OCI-LY7 (cell line): ENCODE data around the gene IGF2. TPM values are rescaled to one million over a fixed set of nuclear protein-coding genes. Genes with fewer than 3 reads are reported as not detected.

Experiments used
- BruUV-seq: library from RNA; stranded (reverse); fragments of 400-500 nt; replicated peaks from 2 replicates; lab custom pipeline; 2021; lab: Mats Ljungman, UMichigan
- CTCF ChIA-PET: fragments of 300-600 bp; sonication (Branson Sonifier 250); formaldehyde crosslinking; loops from one replicate; lab custom pipeline; 2022; ENCODE audit warnings: antibody characterized with exemption; ENCODE audit not compliant: unreplicated experiment; lab: Charles Lee
- POLR2A ChIA-PET: fragments of 300-600 bp; sonication (Branson Sonifier 250); formaldehyde crosslinking; loops from one replicate; lab custom pipeline; 2022; ENCODE audit warnings: antibody characterized with exemption; lab: Charles Lee
- DNase-seq: peaks from one replicate; pipeline ENCODE4 v3.0.0-alpha.2; 2015; ENCODE audit warnings: low spot score
- H2AFZ ChIP-seq: fragments of 200-600 bp; sonication (generic), shearing (Covaris generic); 2 replicates; pipeline ENCODE4 v1.6.1; 2014; ENCODE audit warnings: mild to moderate bottlenecking, antibody characterized with exemption, low read length, moderate library complexity
- H3K27ac ChIP-seq: fragments of 200-600 bp; sonication (generic); 2 replicates; pipeline ENCODE4 v1.5.1; 2014; ENCODE audit warnings: mixed run types, low read depth, mild to moderate bottlenecking, moderate library complexity, low read length, inconsistent platforms; ENCODE audit not compliant: poor library complexity, severe bottlenecking
- H3K36me3 ChIP-seq: fragments of 200-600 bp; sonication (generic); 2 replicates; pipeline ENCODE4 v1.6.1; 2014; ENCODE audit warnings: mild to moderate bottlenecking, antibody characterized with exemption, low read length, moderate library complexity, mixed read lengths; ENCODE audit not compliant: insufficient read depth
- H3K4me1 ChIP-seq: fragments of 200-600 bp; sonication (generic); 2 replicates; pipeline ENCODE4 v1.5.1; 2014; ENCODE audit warnings: mild to moderate bottlenecking, low read length; ENCODE audit not compliant: insufficient read depth, poor library complexity, severe bottlenecking
- H3K4me2 ChIP-seq: fragments of 200-600 bp; sonication (generic); 2 replicates; pipeline ENCODE4 v1.6.1; 2014; ENCODE audit warnings: mild to moderate bottlenecking, low read length
- H3K4me3 ChIP-seq: fragments of 200-600 bp; sonication (generic); 2 replicates; pipeline ENCODE4 v1.5.1; 2014; ENCODE audit warnings: mild to moderate bottlenecking, low read depth, low read length; ENCODE audit not compliant: poor library complexity, severe bottlenecking
- H3K79me2 ChIP-seq: fragments of 200-600 bp; sonication (generic); 2 replicates; pipeline ENCODE4 v1.6.1; 2016; ENCODE audit warnings: low read depth, mild to moderate bottlenecking, low read length, moderate library complexity, mixed read lengths; ENCODE audit not compliant: insufficient read depth
- H3K9me2 ChIP-seq: fragments of 200-600 bp; sonication (generic); 2 replicates; pipeline ENCODE4 v1.6.1; 2016; ENCODE audit warnings: mild to moderate bottlenecking, low read length, mixed read lengths; ENCODE audit not compliant: insufficient read depth
- H3K9me3 ChIP-seq: fragments of 200-600 bp; sonication (generic); 2 replicates; pipeline ENCODE4 v1.6.1; 2014; ENCODE audit warnings: mild to moderate bottlenecking, mixed run types, low read length, mixed read lengths
- H4K20me1 ChIP-seq: fragments of 200-600 bp; sonication (generic); 2 replicates; pipeline ENCODE4 v1.6.1; 2014; ENCODE audit warnings: mild to moderate bottlenecking, antibody characterized with exemption, low read length, moderate library complexity, mixed read lengths; ENCODE audit not compliant: insufficient read depth
- CTCF ChIP-seq: fragments of 200-600 bp; sonication (generic); conservative IDR thresholded peaks from 2 replicates; pipeline ENCODE4 v1.5.1; 2014; ENCODE audit warnings: mild to moderate bottlenecking, antibody characterized with exemption, low read length, moderate library complexity, mixed read lengths
- EZH2phosphoT487 ChIP-seq: fragments of 200-600 bp; sonication (generic); IDR thresholded peaks from 2 replicates; pipeline ENCODE4 v1.6.1; 2018; ENCODE audit warnings: low read depth, borderline replicate concordance, mild to moderate bottlenecking, mixed run types, antibody characterized with exemption, low read length, moderate library complexity, mixed read lengths
- intact Hi-C: fragments of 100-400 bp; cut with micrococcal nuclease; formaldehyde crosslinking; loops from one replicate; pipeline ENCODE4 v1.10.0; 2022; ENCODE audit not compliant: unreplicated experiment
- total RNA-seq, 2 experiments: library from RNA; depleted of rRNA in 1 of 2; stranded (reverse); fragments of >200 nt in 1 of 2; shearing (Covaris generic) in 1 of 2; gene quantifications; 2 replicates each; pipeline ENCODE4 v1.2.3, GENCODE V29; 2014 to 2022

IGF2 gene
- total RNA-seq, 2 experiments from 2014 or later = not detected

DNA sequence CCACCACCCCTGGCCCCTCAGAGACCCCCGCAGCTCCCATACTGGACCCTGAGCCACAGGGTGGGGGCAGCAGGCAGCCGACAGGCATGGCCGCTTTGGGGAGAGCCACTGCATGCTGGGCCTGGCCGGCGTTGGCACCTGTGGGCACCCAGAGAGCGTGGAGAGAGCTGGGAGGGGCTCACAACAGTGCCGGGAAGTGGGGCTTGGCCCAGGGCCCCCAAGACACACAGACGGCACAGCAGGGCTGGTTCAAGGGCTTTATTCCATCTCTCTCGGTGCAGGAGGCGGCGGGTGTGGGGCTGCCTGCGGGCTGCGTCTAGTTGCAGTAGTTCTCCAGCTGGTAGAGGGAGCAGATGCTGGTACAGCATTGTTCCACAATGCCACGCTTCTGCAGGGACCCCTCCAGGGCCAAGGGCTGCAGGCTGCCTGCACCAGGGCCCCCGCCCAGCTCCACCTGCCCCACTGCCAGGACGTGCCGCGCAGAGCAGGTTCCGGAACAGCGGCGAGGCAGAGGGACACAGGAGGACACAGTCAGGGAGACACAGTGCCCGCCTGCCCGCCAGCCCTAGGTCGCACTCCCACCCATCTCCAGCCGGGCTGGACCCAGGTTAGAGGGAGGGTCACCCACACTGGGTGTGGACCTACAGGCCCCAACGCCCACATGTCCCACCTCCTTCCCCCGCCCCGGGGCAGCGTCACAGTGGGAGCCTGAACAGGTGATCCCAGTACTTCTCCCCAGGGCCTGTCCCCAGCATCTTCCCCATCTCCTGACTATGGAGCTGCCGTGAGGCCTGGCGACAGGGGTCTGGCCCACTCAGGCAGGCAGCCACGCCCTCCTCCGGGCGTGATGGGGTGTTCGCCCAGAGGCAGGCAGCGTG lies 20.6 kb upstream of the IGF2 start:
- no peak overlapping the region for H2AFZ ChIP-seq
- H3K4me3 ChIP-seq = no peak overlapping the region
- H3K4me1 ChIP-seq = no peaks in the 10 kb centered on the region
- no peak for TF ChIP-seq CTCF
- TF ChIP-seq EZH2phosphoT487 = no peak
- H3K36me3 ChIP-seq = no peaks in the 10 kb centered on the region
- H3K9me3 ChIP-seq = no peaks in the 10 kb centered on the region
- H3K27ac ChIP-seq = no peak overlapping the region
- H3K9me2 ChIP-seq = no peaks in the 10 kb centered on the region
- ChIA-PET CTCF (no interaction called here), POLR2A (interaction anchor here (0.6 kb wide), 1 partner anchor 654 kb away, joined by 3 read pairs; no protein-coding TSS in a partner anchor)
- intact Hi-C loops = loop anchor here (10.0 kb wide), 1 partner anchor 505 kb away; no protein-coding TSS in a partner anchor
- no peak overlapping the region for H3K4me2 ChIP-seq
- DNase-seq = no peak
- no peaks in the 10 kb centered on the region for H4K20me1 ChIP-seq
- H3K79me2 ChIP-seq = no peaks in the 10 kb centered on the region
- no TSS peak for BruUV-seq

DNA sequence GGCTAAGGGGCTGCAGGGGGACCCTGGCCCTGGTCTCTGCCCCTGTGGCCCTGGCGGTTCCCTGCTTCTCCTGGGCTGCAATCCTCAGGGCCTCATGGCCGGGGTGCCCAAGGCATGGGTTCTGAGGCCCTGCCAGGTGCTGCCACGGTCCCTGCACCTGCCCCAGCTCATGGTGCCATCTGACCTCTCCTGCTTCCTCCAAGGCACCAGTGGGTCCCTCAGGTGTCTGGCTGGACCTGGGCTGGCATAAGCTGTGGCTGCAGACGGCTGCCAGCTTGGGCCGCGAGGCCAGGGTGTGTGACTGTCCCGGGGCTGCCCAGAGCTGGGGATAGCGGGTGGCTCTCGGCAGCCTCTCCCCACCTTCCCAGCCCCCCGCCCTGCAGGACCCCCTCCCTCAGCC lies 19.8 kb upstream of the IGF2 start:
- Histone ChIP-seq H4K20me1 (no peaks in the 10 kb centered on the region), H3K4me1 (no peaks in the 10 kb centered on the region), H3K79me2 (no peaks in the 10 kb centered on the region), H2AFZ (no peak overlapping the region), H3K4me2 (no peak overlapping the region), H3K36me3 (no peaks in the 10 kb centered on the region), H3K4me3 (no peak overlapping the region), H3K27ac (no peak overlapping the region), H3K9me2 (no peaks in the 10 kb centered on the region), H3K9me3 (no peaks in the 10 kb centered on the region)
- no peak for TF ChIP-seq EZH2phosphoT487
- no peak for TF ChIP-seq CTCF
- CTCF ChIA-PET = no interaction called here
- intact Hi-C loops = loop anchor here (10.0 kb wide), 1 partner anchor 504 kb away; no protein-coding TSS in a partner anchor
- no TSS peak for BruUV-seq
- DNase-seq = no peak
- POLR2A ChIA-PET = no interaction called here

- no peaks in the 10 kb centered on the region for H3K9me2 ChIP-seq
- no peak overlapping the region for H3K27ac ChIP-seq
- POLR2A ChIA-PET = no interaction called here
- no peaks in the 10 kb centered on the region for H4K20me1 ChIP-seq
- TF ChIP-seq EZH2phosphoT487 (no peak), CTCF (no peak)
- CTCF ChIA-PET = no interaction called here
- no TSS peak for BruUV-seq
- no peak overlapping the region for H3K4me3 ChIP-seq
- no peak overlapping the region for H3K4me2 ChIP-seq
- no peak overlapping the region for H2AFZ ChIP-seq
- H3K9me3 ChIP-seq = no peaks in the 10 kb centered on the region
- no peaks in the 10 kb centered on the region for H3K79me2 ChIP-seq
- intact Hi-C loops = loop anchor here (10.0 kb wide), 1 partner anchor 504 kb away; no protein-coding TSS in a partner anchor
- no peak for DNase-seq
- H3K4me1 ChIP-seq = no peaks in the 10 kb centered on the region
- H3K36me3 ChIP-seq = no peaks in the 10 kb centered on the region
Measured at GRCh38 chr11:2158296-2158737, 19.1 kb upstream of the IGF2 start.
